IMR-90 (cell line): ENCODE results near the gene RPS6KA5. TPM values are rescaled to one million over a fixed set of nuclear protein-coding genes. Genes with fewer than 3 reads are reported as not detected.

Experiments used
- ATAC-seq: fragments of 200-7000 bp; cut with Tn5 transposase; 2 replicates; pipeline ENCODE4 v1.9.1; 2020; ENCODE audit warnings: low read depth, mild to moderate bottlenecking, moderate library complexity
- BruUV-seq: library from RNA; stranded (reverse); fragments of 400-500 nt; replicated peaks from 2 replicates; lab custom pipeline; 2021; lab: Mats Ljungman, UMichigan
- CTCF ChIA-PET: fragments of 300-600 bp; formaldehyde crosslinking; extraction: SDS; loops from one replicate; lab custom pipeline; 2021; ENCODE audit warnings: antibody characterized with exemption; lab: Yijun Ruan, JAX
- POLR2A ChIA-PET: fragments of 300-600 bp; sonication (Branson Sonifier 250); formaldehyde crosslinking; loops from one replicate; lab custom pipeline; 2022; ENCODE audit warnings: antibody characterized with exemption; ENCODE audit not compliant: unreplicated experiment; lab: Charles Lee
- DNase-seq: peaks from one replicate; pipeline ENCODE4 v3.0.0; 2013
- H2AFZ ChIP-seq: replicated peaks from 2 replicates; pipeline ENCODE3; 2013; ENCODE audit warnings: low read length, mild to moderate bottlenecking; ENCODE audit not compliant: poor library complexity
- H2AK5ac ChIP-seq: 2 replicates; pipeline ENCODE4 v1.6.1; 2013; ENCODE audit warnings: low read depth, low read length, inconsistent platforms
- H2AK9ac ChIP-seq: replicated peaks from 2 replicates; pipeline ENCODE3; 2013; ENCODE audit warnings: mild to moderate bottlenecking, low read depth, low read length, moderate library complexity; ENCODE audit not compliant: poor library complexity
- H2BK120ac ChIP-seq: 2 replicates; pipeline ENCODE4 v1.6.1; 2013; ENCODE audit warnings: low read depth, low read length, inconsistent platforms
- H2BK15ac ChIP-seq: 3 replicates; pipeline ENCODE4 v1.6.1; 2013; ENCODE audit warnings: low read depth, low read length, inconsistent platforms
- H2BK20ac ChIP-seq: 2 replicates; pipeline ENCODE4 v1.6.1; 2013; ENCODE audit warnings: low read depth, mild to moderate bottlenecking, inconsistent platforms, low read length, moderate library complexity
- H2BK5ac ChIP-seq: 2 replicates; pipeline ENCODE4 v1.6.1; 2013; ENCODE audit warnings: mild to moderate bottlenecking, low read depth, low read length, inconsistent platforms; ENCODE audit not compliant: poor library complexity, severe bottlenecking
- H3K14ac ChIP-seq: replicated peaks from 2 replicates; pipeline ENCODE4 v1.6.1; 2013; ENCODE audit warnings: low read depth, low read length, inconsistent platforms
- H3K18ac ChIP-seq: 2 replicates; pipeline ENCODE4 v1.6.1; 2013; ENCODE audit warnings: low read depth, low read length, control low read depth
- H3K23ac ChIP-seq: 2 replicates; pipeline ENCODE4 v1.6.1; 2013; ENCODE audit warnings: low read depth, low read length, inconsistent platforms
- H3K27ac ChIP-seq: 2 replicates; pipeline ENCODE4 v1.5.1; 2013; ENCODE audit warnings: mild to moderate bottlenecking, control low read depth, low read length; ENCODE audit not compliant: insufficient read depth
- H3K27me3 ChIP-seq: 2 replicates; pipeline ENCODE4 v1.6.1; 2013; ENCODE audit warnings: low read length; ENCODE audit not compliant: control insufficient read depth, insufficient read depth
- H3K36me3 ChIP-seq: 2 replicates; pipeline ENCODE4 v1.6.1; 2013; ENCODE audit warnings: low read length, mixed read lengths; ENCODE audit not compliant: control insufficient read depth, insufficient read depth
- H3K4ac ChIP-seq: 2 replicates; pipeline ENCODE4 v1.6.1; 2013; ENCODE audit warnings: low read depth, low read length, inconsistent platforms
- H3K4me1 ChIP-seq: 2 replicates; pipeline ENCODE4 v1.6.1; 2013; ENCODE audit warnings: low read length, mixed read lengths; ENCODE audit not compliant: control insufficient read depth, insufficient read depth
- H3K4me2 ChIP-seq: 2 replicates; pipeline ENCODE4 v1.6.1; 2013; ENCODE audit warnings: low read depth, mild to moderate bottlenecking, control low read depth, low read length, moderate library complexity
- H3K4me3 ChIP-seq: 2 replicates; pipeline ENCODE4 v1.5.1; 2013; ENCODE audit warnings: low read depth, mild to moderate bottlenecking, control low read depth, low read length, moderate library complexity; ENCODE audit not compliant: insufficient read depth
- H3K56ac ChIP-seq: 2 replicates; pipeline ENCODE4 v1.6.1; 2013; ENCODE audit warnings: low read length, inconsistent platforms; ENCODE audit not compliant: insufficient read depth; ENCODE audit errors: extremely low read depth
- H3K79me1 ChIP-seq, 2 experiments: 2 replicates each; pipeline ENCODE4 v1.6.1; 2013; ENCODE audit warnings: low read length in 2 of 2, inconsistent platforms in 1 of 2, low read depth in 1 of 2
- H3K9ac ChIP-seq: 2 replicates; pipeline ENCODE4 v1.6.1; 2013; ENCODE audit warnings: low read depth, low read length, control low read depth
- H3K9me1 ChIP-seq: 2 replicates; pipeline ENCODE4 v1.6.1; 2013; ENCODE audit warnings: low read length, inconsistent platforms; ENCODE audit not compliant: insufficient read depth
- H3K9me3 ChIP-seq: 2 replicates; pipeline ENCODE4 v1.6.1; 2013; ENCODE audit warnings: low read length; ENCODE audit not compliant: control insufficient read depth, insufficient read depth
- H4K20me1 ChIP-seq: 2 replicates; pipeline ENCODE4 v1.6.1; 2013; ENCODE audit warnings: low read length, inconsistent platforms; ENCODE audit not compliant: insufficient read depth
- H4K5ac ChIP-seq: 2 replicates; pipeline ENCODE4 v1.6.1; 2013; ENCODE audit warnings: mild to moderate bottlenecking, low read depth, low read length, control low read depth
- H4K8ac ChIP-seq, 2 experiments: 2 replicates each; pipeline ENCODE4 v1.6.1; 2013; ENCODE audit warnings: low read depth in 2 of 2, low read length in 2 of 2, control low read depth in 1 of 2, inconsistent platforms in 1 of 2
- H4K91ac ChIP-seq: 2 replicates; pipeline ENCODE4 v1.6.1; 2013; ENCODE audit warnings: low read depth, low read length, inconsistent platforms; ENCODE audit not compliant: insufficient read depth
- CEBPB ChIP-seq: IDR thresholded peaks from 2 replicates; pipeline ENCODE4 v1.6.1; 2012; ENCODE audit warnings: low read depth, low read length, improper control_type of control experiment
- CTCF ChIP-seq: conservative IDR thresholded peaks from 2 replicates; pipeline ENCODE4 v1.5.1; 2012; ENCODE audit warnings: mild to moderate bottlenecking, low read depth, low read length, improper control_type of control experiment
- ELK1 ChIP-seq: fragments of 150-350 bp; IDR thresholded peaks from 2 replicates; pipeline ENCODE4 v1.6.1; 2016; ENCODE audit warnings: low read depth, mild to moderate bottlenecking, low read length, moderate library complexity, borderline replicate concordance
- RAD21 ChIP-seq: IDR thresholded peaks from 2 replicates; pipeline ENCODE4 v1.6.1; 2012; ENCODE audit warnings: low read length, improper control_type of control experiment
- RCOR1 ChIP-seq: IDR thresholded peaks from 2 replicates; pipeline ENCODE4 v1.6.1; 2012; ENCODE audit warnings: mild to moderate bottlenecking, low read length, improper control_type of control experiment; ENCODE audit not compliant: insufficient replicate concordance
- RFX5 ChIP-seq: IDR thresholded peaks from 2 replicates; pipeline ENCODE4 v1.8.0; 2012; ENCODE audit warnings: low read depth, mild to moderate bottlenecking, low read length, moderate library complexity
- USF2 ChIP-seq: fragments of 150-350 bp; IDR thresholded peaks from 2 replicates; pipeline ENCODE4 v1.6.1; 2017; ENCODE audit warnings: mild to moderate bottlenecking, antibody characterized with exemption, low read length, low read depth
- WGBS, 2 experiments: methylation state at CpG; one replicate each; pipeline versions ENCODE4 v1.1.5 to v1.1.7; 2013; ENCODE audit warnings: missing lambda C conversion rate in 2 of 2; ENCODE audit not compliant: insufficient read length in 1 of 2; ENCODE audit errors: extremely low coverage in 2 of 2; 5-methylcytosine and 5-hydroxymethylcytosine counted together
- dilution Hi-C: fragments of 300-500 bp; cut with HindIII; formaldehyde crosslinking; loops from one replicate; pipeline ENCODE4 v1.14.3; 2018; ENCODE audit warnings: low sequenced_read_pairs; ENCODE audit not compliant: unreplicated experiment
- in situ Hi-C: fragments of 300-500 bp; cut with MboI; formaldehyde crosslinking; loops from 3 replicates; pipeline ENCODE4 v1.14.3; 2019; ENCODE audit warnings: low sequenced_read_pairs, inconsistent platforms, mixed read lengths
- intact Hi-C: fragments of 100-400 bp; cut with micrococcal nuclease; formaldehyde crosslinking; loops from 2 replicates; pipeline ENCODE4 v1.10.0; 2022
- polyA plus RNA-seq, 3 experiments: library from polyadenylated mRNA; depleted of rRNA; stranded (reverse); fragments of >200 nt; gene quantifications; 2 replicates each; pipeline ENCODE4 v1.2.3, GENCODE V29; 2012; ENCODE audit warnings: low replicate concordance in 1 of 3
- total RNA-seq: library from RNA; depleted of rRNA; stranded (reverse); fragments of >200 nt; gene quantifications from 2 replicates; pipeline ENCODE4 v1.2.3, GENCODE V29; 2012

The RPS6KA5 gene
- total and polyA plus RNA-seq, 2 of the 4 experiments (the other 2 are of a cell fraction) = 0.36 TPM

- H3K18ac ChIP-seq = no peak overlapping the region
- no peak overlapping the region for H3K23ac ChIP-seq
- H2AK9ac ChIP-seq = no peak overlapping the region
- intact Hi-C loops (no loop called here), in situ Hi-C loops (no loop called here), dilution Hi-C loops (no loop called here)
- H3K4me1 ChIP-seq = no peaks in the 10 kb centered on the region
- H4K91ac ChIP-seq = no peak overlapping the region
- no peak overlapping the region for H2BK15ac ChIP-seq
- no peak overlapping the region for H2AFZ ChIP-seq
- H3K4me2 ChIP-seq = no peak overlapping the region
- H4K8ac ChIP-seq = no peak overlapping the region
- H2AK5ac ChIP-seq = no peak overlapping the region
- no TSS peak for BruUV-seq
- H4K20me1 ChIP-seq = no peaks in the 10 kb centered on the region; the same call in 1 of the 2 replicates
- no peak overlapping the region for H3K4me3 ChIP-seq
- no CpG with 5 or more reads among the region's 3 CpGs for WGBS, 2 experiments
- H3K9me1 ChIP-seq = no peaks in the 10 kb centered on the region
- ATAC-seq (no peak), DNase-seq (no peak)
- ChIA-PET POLR2A (no interaction called here), CTCF (no interaction called here)
- H3K56ac ChIP-seq = no peak overlapping the region
- H4K5ac ChIP-seq = no peak overlapping the region
- H3K79me1 ChIP-seq = no peaks in the 10 kb centered on the region
- H3K9ac ChIP-seq = no peak overlapping the region
- H3K4ac ChIP-seq = no peak overlapping the region
- no peaks in the 10 kb centered on the region for H3K36me3 ChIP-seq
- H3K27ac ChIP-seq = no peak overlapping the region
- TF ChIP-seq CTCF = no peak
- TF ChIP-seq USF2 = no peak
- no peak for TF ChIP-seq RCOR1
- no peak for TF ChIP-seq CEBPB
- no peak for TF ChIP-seq RFX5
- TF ChIP-seq RAD21 = no peak
- no peak for TF ChIP-seq ELK1
- H3K9me3 ChIP-seq = no peaks in the 10 kb centered on the region
- H2BK20ac ChIP-seq = no peak overlapping the region
- no peak overlapping the region for H2BK120ac ChIP-seq
- no peak overlapping the region for H3K14ac ChIP-seq
- H3K27me3 ChIP-seq = peaks cover 19% of the 10 kb centered on the region
- no peak overlapping the region for H2BK5ac ChIP-seq
Measured at GRCh38 chr14:91092073-91092472, 31.6 kb upstream of the RPS6KA5 start.
